Thymus (tissue), 11 donors: ENCODE data around the gene SH3PXD2A. TPM values are rescaled to one million over a fixed set of nuclear protein-coding genes. Genes with fewer than 3 reads are reported as not detected.

ENCODE experiments used
- DNase-seq, 9 donors: peaks; one replicate each; pipeline ENCODE4 v3.0.0-alpha.2; 2013; ENCODE audit warnings: low spot score in 9 of 9, low read depth in 6 of 9, missing footprints in 1 of 9
- H3K27ac ChIP-seq, 2 donors: one replicate each; pipeline ENCODE4 v1.5.1; 2013; ENCODE audit warnings: control low read depth in 1 of 2, low read depth in 1 of 2, low read length in 1 of 2, mild to moderate bottlenecking in 1 of 2, moderate library complexity in 1 of 2
- H3K27me3 ChIP-seq, 2 donors: one replicate each; pipeline ENCODE4 v1.5.1; 2013; ENCODE audit warnings: low read length in 1 of 2; ENCODE audit not compliant: control insufficient read depth in 2 of 2, insufficient read depth in 1 of 2
- H3K36me3 ChIP-seq, 2 donors: one replicate each; pipeline ENCODE4 v1.5.1; 2013; ENCODE audit warnings: low read length in 1 of 2, mild to moderate bottlenecking in 1 of 2, moderate library complexity in 1 of 2; ENCODE audit not compliant: control insufficient read depth in 2 of 2, insufficient read depth in 2 of 2
- H3K4me1 ChIP-seq, 2 donors: one replicate each; pipeline ENCODE4 v1.5.1; 2013; ENCODE audit warnings: low read length in 2 of 2; ENCODE audit not compliant: control insufficient read depth in 2 of 2, insufficient read depth in 2 of 2
- H3K4me3 ChIP-seq, 2 donors: one replicate each; pipeline ENCODE4 v1.5.1; 2013; ENCODE audit warnings: low read length in 2 of 2, control low read depth in 1 of 2, mild to moderate bottlenecking in 1 of 2
- H3K9me3 ChIP-seq, 2 donors: one replicate each; pipeline ENCODE4 v1.5.1; 2013; ENCODE audit warnings: low read length in 1 of 2, mild to moderate bottlenecking in 1 of 2; ENCODE audit not compliant: control insufficient read depth in 2 of 2, insufficient read depth in 1 of 2
- WGBS: extraction: QIAGEN DNeasy Blood & Tissue Kit; methylation state at CpG from one replicate; pipeline ENCODE4 v1.1.7; 2013; 5-methylcytosine and 5-hydroxymethylcytosine counted together
- polyA plus RNA-seq: library from polyadenylated mRNA; stranded (reverse); fragments of 200-250 nt; gene quantifications from one replicate; pipeline ENCODE4 v1.2.3, GENCODE V29; 2013
- total RNA-seq: library from RNA; stranded (reverse); fragments of 120-200 nt; gene quantifications from one replicate; pipeline ENCODE4 v1.2.4, GENCODE V29; 2013
- donor health status: healthy.

The SH3PXD2A gene
- total and polyA plus RNA-seq, 2 donors: 3.8 to 9.5 TPM

- H3K9me3 ChIP-seq: no peaks in the 10 kb centered on the region
- no peaks in the 10 kb centered on the region for H3K27me3 ChIP-seq
- no peak for DNase-seq
- H3K4me1 ChIP-seq: peaks cover 0 to 2% of the 10 kb centered on the region in 2 donors
- WGBS: 95% methylated on average over 4 of the region's 4 CpGs
- H3K27ac ChIP-seq: no peak overlapping the region
- peaks cover 0 to 4% of the 10 kb centered on the region in 2 donors for H3K36me3 ChIP-seq
- no peak overlapping the region for H3K4me3 ChIP-seq
These were observed 233.6 kb downstream of the SH3PXD2A start for GRCh38 chr10:103621783-103622125.

GRCh38 chr10:103620891-103621782, 234.2 kb downstream of the SH3PXD2A start:
- Histone ChIP-seq H3K9me3 (no peaks in the 10 kb centered on the region), H3K4me3 (no peak overlapping the region), H3K4me1 (peaks cover 0 to 2% of the 10 kb centered on the region in 2 donors), H3K27me3 (no peaks in the 10 kb centered on the region), H3K36me3 (peaks cover 0 to 4% of the 10 kb centered on the region in 2 donors), H3K27ac (no peak overlapping the region)
- 95% methylated on average over 15 of the region's 15 CpGs for WGBS
- DNase-seq: no peak

DNA sequence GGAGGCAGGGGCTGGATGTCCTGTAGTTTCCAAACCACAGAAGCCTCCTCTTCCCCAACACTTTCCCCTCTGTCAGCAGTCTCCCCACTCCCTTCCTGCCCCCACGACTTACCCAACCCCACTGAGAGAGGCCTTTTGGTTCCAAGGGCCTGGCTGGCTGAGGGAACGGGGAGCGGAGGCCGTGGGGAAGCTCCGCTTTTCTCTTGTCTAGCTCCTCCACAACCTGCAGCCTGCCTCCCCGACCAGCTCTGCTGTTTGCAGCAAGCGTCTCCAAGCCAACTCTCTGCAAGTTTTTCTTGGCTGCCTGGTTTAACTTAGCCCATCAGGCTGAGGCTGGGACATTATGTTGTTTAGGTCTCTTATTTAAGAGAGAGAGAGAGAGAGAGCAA, 235.0 kb downstream of the SH3PXD2A start:
- Histone ChIP-seq H3K9me3 (no peaks in the 10 kb centered on the region), H3K36me3 (peaks cover 0 to 4% of the 10 kb centered on the region in 2 donors), H3K4me1 (peaks cover 0 to 2% of the 10 kb centered on the region in 2 donors), H3K4me3 (no peak overlapping the region), H3K27me3 (no peaks in the 10 kb centered on the region), H3K27ac (no peak overlapping the region)
- 93% methylated on average over 7 of the region's 7 CpGs for WGBS
- no peak for DNase-seq

GRCh38 chr10:103619424-103620351, 235.7 kb downstream of the SH3PXD2A start:
- WGBS: 95% methylated on average over 22 of the region's 22 CpGs
- no peak for DNase-seq
- peaks cover 0 to 4% of the 10 kb centered on the region in 2 donors for H3K36me3 ChIP-seq
- H3K27me3 ChIP-seq: no peaks in the 10 kb centered on the region
- H3K4me1 ChIP-seq: peaks cover 1 to 2% of the 10 kb centered on the region in 2 donors
- H3K27ac ChIP-seq: no peak overlapping the region
- H3K4me3 ChIP-seq: no peak overlapping the region
- no peaks in the 10 kb centered on the region for H3K9me3 ChIP-seq

GRCh38 chr10:103618575-103619423, 236.6 kb downstream of the SH3PXD2A start:
- whole genome bisulfite sequencing: 96% methylated on average over 19 of the region's 19 CpGs
- Histone ChIP-seq H3K36me3 (peaks cover 0 to 4% of the 10 kb centered on the region in 2 donors), H3K4me3 (no peak overlapping the region), H3K4me1 (peaks cover 2% of the 10 kb centered on the region in 2 donors), H3K27me3 (no peaks in the 10 kb centered on the region), H3K9me3 (no peaks in the 10 kb centered on the region), H3K27ac (no peak overlapping the region)
- no peak for DNase-seq

DNA sequence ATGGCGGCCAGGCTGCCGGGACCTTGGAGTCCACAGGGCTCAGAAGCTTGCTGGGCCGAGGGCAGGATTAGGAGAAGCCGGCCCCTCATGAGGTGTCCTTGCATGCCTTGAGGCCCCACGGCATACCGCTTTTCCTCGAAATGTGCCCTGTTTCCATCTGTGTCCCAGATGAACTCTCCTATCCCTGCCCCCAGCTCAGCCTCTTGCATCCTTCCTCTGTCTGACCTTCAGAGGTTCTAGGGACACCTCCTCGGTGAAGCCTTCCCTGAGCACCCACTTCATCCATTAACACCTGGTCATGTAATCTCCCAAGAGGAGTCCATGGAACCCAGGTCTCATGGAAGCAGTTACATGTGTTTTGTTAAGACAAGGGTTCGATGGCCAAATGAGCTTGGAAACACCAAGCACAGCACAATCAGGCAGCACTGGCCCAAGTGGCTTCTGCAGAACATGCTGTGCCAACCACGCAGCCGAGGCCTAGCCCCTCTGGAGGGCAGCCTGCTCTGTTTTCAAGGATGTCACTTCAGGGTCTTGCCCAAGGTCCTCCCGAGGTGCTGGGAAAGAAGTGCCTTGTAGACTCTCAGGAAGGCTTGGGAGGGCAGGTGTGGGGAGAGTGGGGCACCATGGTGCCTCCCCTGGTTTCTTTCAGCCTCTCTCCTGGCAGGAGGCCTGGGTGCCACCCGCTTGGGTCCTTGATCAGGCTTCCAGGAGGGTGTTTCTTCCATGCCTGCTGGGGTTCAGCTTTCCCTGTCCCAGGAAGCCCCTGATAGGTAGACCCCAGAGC, 237.6 kb downstream of the SH3PXD2A start:
- peaks cover 0 to 7% of the 10 kb centered on the region in 2 donors for H3K36me3 ChIP-seq

DNA sequence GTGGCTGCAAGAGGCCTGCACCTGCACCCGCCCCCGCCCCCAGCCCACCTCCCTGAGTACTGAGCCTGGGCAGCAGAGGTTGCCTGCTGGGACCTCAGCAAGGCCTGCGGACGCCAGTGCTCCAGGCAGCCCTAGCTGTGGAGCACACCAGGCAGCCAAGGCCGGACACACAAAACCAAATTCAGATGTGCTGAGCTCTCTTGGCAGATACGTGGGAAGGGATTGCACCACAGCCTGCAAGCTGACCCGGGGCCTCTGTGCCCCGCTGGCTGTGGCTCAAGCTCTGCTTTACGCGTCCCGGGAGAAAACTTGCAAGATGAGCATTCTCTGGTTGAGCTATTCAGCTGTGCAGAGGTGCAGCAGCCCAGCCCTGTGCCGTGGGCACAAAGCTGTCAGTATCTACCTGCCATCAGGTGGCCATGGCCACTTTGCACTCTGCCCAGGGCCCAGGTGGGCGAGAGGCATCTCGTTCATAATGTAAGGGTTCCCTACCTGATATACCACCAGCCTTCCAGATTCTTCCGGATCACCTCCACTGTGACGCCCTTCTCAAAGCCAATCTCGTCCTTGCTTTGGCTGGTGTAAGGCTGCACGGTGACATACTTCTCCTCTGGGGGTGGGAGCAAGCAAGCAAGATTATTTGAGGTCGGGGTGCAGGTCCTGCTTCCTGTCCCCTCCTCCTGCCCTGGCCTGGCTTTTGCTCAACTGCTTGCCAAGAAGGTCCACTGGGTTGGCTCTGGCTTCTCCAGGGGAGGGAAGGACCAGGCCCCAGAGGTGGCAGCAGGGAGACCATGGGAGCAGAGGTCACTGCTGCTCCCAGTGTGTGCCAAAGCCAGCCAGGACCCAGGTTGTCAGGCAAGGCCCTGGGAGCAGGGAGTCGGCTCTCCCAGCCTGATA, 238.4 kb downstream of the SH3PXD2A start:
- no peaks in the 10 kb centered on the region for H3K9me3 ChIP-seq
- H3K4me1 ChIP-seq: peaks cover 1 to 2% of the 10 kb centered on the region in 2 donors
- WGBS: 92% methylated on average over 20 of the region's 20 CpGs
- peaks cover 0 to 7% of the 10 kb centered on the region in 2 donors for H3K36me3 ChIP-seq
- no peak overlapping the region for H3K4me3 ChIP-seq
- no peak overlapping the region for H3K27ac ChIP-seq
- DNase-seq: no peak
- H3K27me3 ChIP-seq: no peaks in the 10 kb centered on the region

More for the DNA sequence above, 237.6 kb downstream of the SH3PXD2A start:
- WGBS: 95% methylated on average over 13 of the region's 13 CpGs
- no peak overlapping the region for H3K4me3 ChIP-seq
- H3K27me3 ChIP-seq: no peaks in the 10 kb centered on the region
- H3K4me1 ChIP-seq: peaks cover 2% of the 10 kb centered on the region in 2 donors
- no peak overlapping the region for H3K27ac ChIP-seq
- no peaks in the 10 kb centered on the region for H3K9me3 ChIP-seq
- DNase-seq: no peak
